Measurements from ENCODE around the gene NUBP2. TPM values are rescaled to one million over a fixed set of nuclear protein-coding genes. Genes with fewer than 3 reads are reported as not detected.

NUBP2 gene
- total RNA-seq, 1 experiment from 2014 or later = 69.4 TPM

DNA sequence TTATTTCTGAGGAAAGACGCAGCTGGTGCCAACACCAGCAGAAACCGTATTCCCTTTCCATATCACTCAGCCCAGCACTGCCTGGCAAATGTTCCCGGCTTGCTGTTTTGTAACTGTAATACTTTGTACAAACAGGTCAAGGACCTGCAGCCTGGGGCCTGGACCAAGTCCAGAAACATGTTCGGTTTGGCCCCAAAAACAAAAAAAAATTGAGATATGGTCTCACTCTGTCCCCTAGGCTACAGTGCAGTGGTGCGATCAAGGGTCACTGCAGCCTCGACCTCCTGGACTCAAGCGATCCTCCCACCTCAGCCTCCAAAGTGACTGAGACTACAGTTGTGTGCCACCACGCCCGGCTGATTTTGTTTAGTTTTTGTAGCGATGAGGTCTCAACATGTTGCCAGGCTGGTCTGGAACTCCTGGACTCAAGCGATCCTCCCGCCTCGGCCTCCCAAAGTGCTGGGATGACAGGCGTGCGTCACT is 42.7 kb downstream of the NUBP2 start:
- no peak overlapping the region for H3K27ac Mint-ChIP-seq
- Histone ChIP-seq H2AK5ac (ENCODE audit: insufficient read length, low read length) (no peak overlapping the region), H4K91ac (ENCODE audit: insufficient read length, low read depth, low read length) (no peak overlapping the region), H3K14ac (ENCODE audit: insufficient read depth, low read length) (no peak overlapping the region), H3K4me1 (ENCODE audit: insufficient read depth, low read length) (peaks cover 2% of the 10 kb centered on the region; the same call in 1 of the 2 replicates), H3K18ac (ENCODE audit: insufficient read length, low read depth, low read length) (no peak overlapping the region), H3K27me3 (ENCODE audit: insufficient read depth, low read length) (no peaks in the 10 kb centered on the region), H2AFZ (ENCODE audit: low read length) (no peak overlapping the region), H2BK12ac (ENCODE audit: insufficient read length, low read depth, low read length) (no peak overlapping the region), H2BK20ac (ENCODE audit: low read depth, low read length, poor library complexity, severe bottlenecking) (no peak overlapping the region), H3K79me2 (ENCODE audit: insufficient read depth, low read length) (peaks cover 4% of the 10 kb centered on the region; the same call in 1 of the 2 replicates), H3K9ac (ENCODE audit: extremely low read depth, insufficient read length, low read length) (no peak overlapping the region), H2BK120ac (ENCODE audit: low read depth, low read length, poor library complexity, severe bottlenecking) (no peak overlapping the region), H3K23me2 (ENCODE audit: insufficient read length, low read depth, low read length, poor library complexity, severe bottlenecking) (peaks cover 10% of the 10 kb centered on the region), H4K20me1 (ENCODE audit: control insufficient read depth, insufficient read depth, insufficient read length) (no peaks in the 10 kb centered on the region), H3T11ph (ENCODE audit: low read length) (no peak overlapping the region), H4K8ac (replicated peaks; ENCODE audit: insufficient read length, low read depth, low read length) (no peak overlapping the region), H3K4ac (ENCODE audit: low read depth, low read length) (no peak overlapping the region), H3K9me3 (ENCODE audit: control insufficient read depth, low read depth, low read length) (no peaks in the 10 kb centered on the region), H3K4me2 (ENCODE audit: insufficient read depth, insufficient read length, low read length) (peak overlapping the region; percentile 65), H2BK15ac (ENCODE audit: low read depth, low read length) (no peak overlapping the region), H2BK5ac (ENCODE audit: insufficient read length, low read length) (no peak overlapping the region), H3K56ac (ENCODE audit: insufficient read length, low read depth, low read length) (no peak overlapping the region), H3K23ac (ENCODE audit: insufficient read length, low read depth, low read length) (no peak overlapping the region), H4K5ac (ENCODE audit: insufficient read length, low read depth, low read length) (no peak overlapping the region), H3K79me1 (ENCODE audit: insufficient read depth, low read depth, low read length, poor library complexity, severe bottlenecking) (peaks cover 10% of the 10 kb centered on the region), H3K27ac (ENCODE audit: insufficient read length, low read depth, low read length) (no peak overlapping the region)
- no peak for DNase-seq
- peaks cover 11 to 18% of the 10 kb centered on the region in 2 experiments for H3K4me1 Mint-ChIP-seq
- no CpG with 5 or more reads among the region's 15 CpGs for WGBS (ENCODE audit: extremely low coverage, insufficient read length, low lambda C conversion rate)
- no peaks in the 10 kb centered on the region; a peak in 1 of 5 replicates for H3K9me3 Mint-ChIP-seq
- peaks cover 4% of the 10 kb centered on the region; the same call in 1 of the 2 replicates for H3K27me3 Mint-ChIP-seq (ENCODE audit: low read depth)
- H3K4me3 Mint-ChIP-seq = peak overlapping the region; percentile 61 to 80
- H3K36me3 Mint-ChIP-seq (ENCODE audit: insufficient read depth in 1 of 3, low read depth in 3 of 3) = peaks cover 0 to 4% (median 0%) of the 10 kb centered on the region in 3 experiments; a peak in 3 of 7 replicates
- TF ChIP-seq, protein P1, sequence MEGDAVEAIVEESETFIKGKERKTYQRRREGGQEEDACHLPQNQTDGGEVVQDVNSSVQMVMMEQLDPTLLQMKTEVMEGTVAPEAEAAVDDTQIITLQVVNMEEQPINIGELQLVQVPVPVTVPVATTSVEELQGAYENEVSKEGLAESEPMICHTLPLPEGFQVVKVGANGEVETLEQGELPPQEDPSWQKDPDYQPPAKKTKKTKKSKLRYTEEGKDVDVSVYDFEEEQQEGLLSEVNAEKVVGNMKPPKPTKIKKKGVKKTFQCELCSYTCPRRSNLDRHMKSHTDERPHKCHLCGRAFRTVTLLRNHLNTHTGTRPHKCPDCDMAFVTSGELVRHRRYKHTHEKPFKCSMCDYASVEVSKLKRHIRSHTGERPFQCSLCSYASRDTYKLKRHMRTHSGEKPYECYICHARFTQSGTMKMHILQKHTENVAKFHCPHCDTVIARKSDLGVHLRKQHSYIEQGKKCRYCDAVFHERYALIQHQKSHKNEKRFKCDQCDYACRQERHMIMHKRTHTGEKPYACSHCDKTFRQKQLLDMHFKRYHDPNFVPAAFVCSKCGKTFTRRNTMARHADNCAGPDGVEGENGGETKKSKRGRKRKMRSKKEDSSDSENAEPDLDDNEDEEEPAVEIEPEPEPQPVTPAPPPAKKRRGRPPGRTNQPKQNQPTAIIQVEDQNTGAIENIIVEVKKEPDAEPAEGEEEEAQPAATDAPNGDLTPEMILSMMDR (conservative IDR thresholded peaks at IDR 0.05) = no peak

All from H9 (cell line).